Endothelial cell of umbilical vein (primary cell): ENCODE results near the gene EGF. TPM values are rescaled to one million over a fixed set of nuclear protein-coding genes. Genes with fewer than 3 reads are reported as not detected.

Experiments
- BruUV-seq: library from RNA; stranded (reverse); fragments of 400-500 nt; replicated peaks from 2 replicates; lab custom pipeline; 2021; lab: Mats Ljungman, UMichigan
- CTCF ChIA-PET: fragments of 300-600, 350-600 bp; sonication (Branson Sonifier 250); formaldehyde crosslinking; loops from one replicate; lab custom pipeline; 2021; ENCODE audit warnings: antibody characterized with exemption, inconsistent platforms; lab: Charles Lee
- POLR2A ChIA-PET: fragments of 300-600, 350-600 bp; sonication (Branson Sonifier 250); formaldehyde crosslinking; loops from one replicate; lab custom pipeline; 2021; ENCODE audit warnings: antibody characterized with exemption, inconsistent platforms; lab: Charles Lee
- DNase-seq: peaks from one replicate; pipeline ENCODE4 v3.0.0-alpha.2; 2011; ENCODE audit warnings: low read depth, low spot score
- FAIRE-seq: peaks from 2 replicates; lab custom pipeline; 2011; peaks lifted over from hg19 to GRCh38; lab: Jason Lieb, UNC
- H2AFZ ChIP-seq: 2 replicates; pipeline ENCODE4 v1.6.0; 2012; ENCODE audit warnings: low read depth, low read length, control low read depth, inconsistent platforms
- H3K27ac ChIP-seq: 2 replicates; pipeline ENCODE4 v1.5.1; 2011; ENCODE audit warnings: low read depth, mild to moderate bottlenecking, control low read depth, low read length, moderate library complexity; ENCODE audit not compliant: insufficient read depth
- H3K27me3 ChIP-seq, 2 experiments: 2 replicates each; pipeline versions ENCODE4 v1.6.0 to v1.6.1; 2011; ENCODE audit warnings: low read length in 2 of 2, mixed read lengths in 1 of 2; ENCODE audit not compliant: control insufficient read depth in 2 of 2, insufficient read depth in 2 of 2
- H3K36me3 ChIP-seq, 2 experiments: 2 replicates in 1 of 2; 3 replicates in 1 of 2; pipeline ENCODE4 v1.5.1; 2011; ENCODE audit warnings: low read length in 2 of 2, mild to moderate bottlenecking in 1 of 2, moderate library complexity in 1 of 2; ENCODE audit not compliant: control insufficient read depth in 2 of 2, insufficient read depth in 2 of 2; ENCODE audit errors: extremely low read depth in 1 of 2
- H3K4me1 ChIP-seq: 3 replicates; pipeline ENCODE4 v1.5.1; 2011; ENCODE audit warnings: mild to moderate bottlenecking, low read length; ENCODE audit not compliant: control insufficient read depth, insufficient read depth; ENCODE audit errors: extremely low read depth
- H3K4me2 ChIP-seq: 2 replicates; pipeline ENCODE4 v1.6.1; 2011; ENCODE audit warnings: low read length, control low read depth, mixed read lengths; ENCODE audit not compliant: insufficient read depth
- H3K4me3 ChIP-seq, 3 experiments: fragments of 200-600 bp in 1 of 3; sonication (generic), shearing (Covaris generic) in 1 of 3; replicated peaks in 1 of 3; 2 replicates each; pipeline ENCODE4 v1.5.1; 2011 to 2016; ENCODE audit warnings: control low read depth in 3 of 3, low read length in 3 of 3, mild to moderate bottlenecking in 2 of 3, inconsistent platforms in 1 of 3, low read depth in 1 of 3, moderate library complexity in 1 of 3; ENCODE audit not compliant: insufficient read depth in 1 of 3
- H3K79me2 ChIP-seq: 2 replicates; pipeline ENCODE4 v1.6.0; 2012; ENCODE audit warnings: low read length, inconsistent platforms; ENCODE audit not compliant: control insufficient read depth, insufficient read depth
- H3K9ac ChIP-seq: replicated peaks from 2 replicates; pipeline ENCODE3; 2011; ENCODE audit warnings: low read length, control low read depth; ENCODE audit not compliant: insufficient read depth; ENCODE audit errors: extremely low read depth
- H3K9me1 ChIP-seq: replicated peaks from 3 replicates; pipeline ENCODE4 v1.6.0; 2011; ENCODE audit warnings: mild to moderate bottlenecking, low read length; ENCODE audit not compliant: control insufficient read depth, insufficient read depth; ENCODE audit errors: extremely low read depth
- H3K9me3 ChIP-seq: replicated peaks from 2 replicates; pipeline ENCODE4 v1.5.1; 2012; ENCODE audit warnings: low read length, inconsistent platforms; ENCODE audit not compliant: control insufficient read depth, insufficient read depth
- H4K20me1 ChIP-seq: replicated peaks from 2 replicates; pipeline ENCODE3; 2011; ENCODE audit warnings: mild to moderate bottlenecking, low read length; ENCODE audit not compliant: control insufficient read depth, insufficient read depth; ENCODE audit errors: extremely low read depth
- CTCF ChIP-seq, 2 donors: IDR thresholded peaks; 1 replicate in 1 of 2; 2 replicates in 1 of 2; pipeline ENCODE4 v1.5.1; 2011; ENCODE audit warnings: low read length in 2 of 2, mild to moderate bottlenecking in 2 of 2, moderate library complexity in 2 of 2, control low read depth in 1 of 2, inconsistent platforms in 1 of 2, low read depth in 1 of 2; ENCODE audit not compliant: insufficient read depth in 1 of 2; ENCODE audit errors: extremely low read depth in 1 of 2
- EZH2 ChIP-seq: IDR thresholded peaks from 2 replicates; pipeline ENCODE4 v1.6.1; 2012; ENCODE audit warnings: borderline replicate concordance, low read depth, mild to moderate bottlenecking, moderate library complexity, low read length, inconsistent platforms; ENCODE audit not compliant: severe bottlenecking
- FOS ChIP-seq: IDR thresholded peaks from 2 replicates; pipeline ENCODE4 v1.6.1; 2011; ENCODE audit warnings: mild to moderate bottlenecking, low read length, moderate library complexity, borderline replicate concordance; ENCODE audit not compliant: insufficient read depth
- GATA2 ChIP-seq: IDR thresholded peaks from 2 replicates; pipeline ENCODE4 v1.7.0; 2011; ENCODE audit warnings: low read depth, mild to moderate bottlenecking, moderate library complexity, mixed read lengths, low read length; ENCODE audit not compliant: insufficient read length, insufficient read depth
- JUN ChIP-seq: IDR thresholded peaks from 2 replicates; pipeline ENCODE4 v1.6.1; 2011; ENCODE audit warnings: borderline replicate concordance, low read depth; ENCODE audit not compliant: insufficient read length, insufficient read depth
- MAX ChIP-seq: IDR thresholded peaks from 2 replicates; pipeline ENCODE4 v1.6.1; 2011; ENCODE audit not compliant: insufficient read depth, insufficient read length
- MYC ChIP-seq: IDR thresholded peaks from one replicate; pipeline ENCODE4 v1.6.1; 2011; ENCODE audit warnings: mild to moderate bottlenecking, low read depth, low read length
- POLR2A ChIP-seq: IDR thresholded peaks from 2 replicates; pipeline ENCODE4 v1.6.1; 2012; ENCODE audit warnings: low read depth, mild to moderate bottlenecking, control low read depth, low read length
- POLR2AphosphoS5 ChIP-seq: IDR thresholded peaks from 2 replicates; pipeline ENCODE4 v1.6.1; 2012; ENCODE audit warnings: low read depth, mild to moderate bottlenecking, control low read depth, low read length, moderate library complexity; ENCODE audit not compliant: insufficient read depth
- dilution Hi-C: fragments of 300-500 bp; cut with MboI; formaldehyde crosslinking; loops from one replicate; pipeline ENCODE4 v1.15.0; 2019; ENCODE audit warnings: low sequenced_read_pairs; ENCODE audit not compliant: extremely low pct_ligation_motif_present
- intact Hi-C: fragments of 100-400 bp; cut with micrococcal nuclease; formaldehyde crosslinking; loops from one replicate; pipeline ENCODE4 v1.10.0; 2022
- polyA plus RNA-seq, 4 experiments: library from polyadenylated mRNA; depleted of rRNA in 3 of 4; stranded (reverse) in 3 of 4; unstranded in 1 of 4; fragments of >200 nt; gene quantifications; 2 replicates each; pipeline versions ENCODE4 v1.2.1 to v1.2.3, GENCODE V29; 2011 to 2012; ENCODE audit warnings: missing spikeins in 1 of 4
- total RNA-seq: library from RNA; stranded (reverse); gene quantifications from 2 replicates; pipeline ENCODE4 v1.2.3, GENCODE V29; 2021

Gene EGF
- total and polyA plus RNA-seq, 2 donors (not counting 3 experiments of a cell fraction or from before 2014, with no cell fraction given) = not detected

GRCh38 chr4:110002326-110002725, 89.6 kb downstream of the EGF start:
- dilution Hi-C loops (no loop called here), intact Hi-C loops (no loop called here)
- BruUV-seq = no TSS peak
- no peaks in the 10 kb centered on the region for H4K20me1 ChIP-seq
- H3K9ac ChIP-seq = no peak overlapping the region
- no peak overlapping the region for H3K27ac ChIP-seq
- H3K9me1 ChIP-seq = no peaks in the 10 kb centered on the region
- H3K27me3 ChIP-seq = peaks cover 7 to 10% of the 10 kb centered on the region in 2 experiments
- no peak overlapping the region for H3K4me3 ChIP-seq
- H3K4me2 ChIP-seq = no peak overlapping the region
- no peak for TF ChIP-seq GATA2
- TF ChIP-seq POLR2AphosphoS5 = no peak
- no peak for TF ChIP-seq CTCF (IDR thresholded peaks at IDR 0.05; ENCODE audit: extremely low read depth in 1 of 2, insufficient read depth in 1 of 2, low read depth in 1 of 2, low read length in 2 of 2)
- no peak for TF ChIP-seq MAX
- no peak for TF ChIP-seq JUN
- no peak for TF ChIP-seq FOS
- TF ChIP-seq EZH2 = no peak
- TF ChIP-seq MYC = no peak
- no peak for TF ChIP-seq POLR2A
- H2AFZ ChIP-seq = no peak overlapping the region
- no peaks in the 10 kb centered on the region for H3K9me3 ChIP-seq
- H3K79me2 ChIP-seq = no peaks in the 10 kb centered on the region
- H3K36me3 ChIP-seq = no peaks in the 10 kb centered on the region
- DNase-seq (no peak), FAIRE-seq (no peak)
- ChIA-PET POLR2A (no interaction called here), CTCF (interaction anchor here (1.0 to 19.1 kb wide), 2 partner anchors 313 to 511 kb away, joined by 4 to 527 read pairs; no protein-coding TSS in a partner anchor)
- no peaks in the 10 kb centered on the region for H3K4me1 ChIP-seq
